ENCODE results near the gene PHF2. TPM values are rescaled to one million over a fixed set of nuclear protein-coding genes. Genes with fewer than 3 reads are reported as not detected.

PHF2 gene
- total RNA-seq, 2 experiments from 2014 or later = 16.0 to 16.5 TPM

DNA sequence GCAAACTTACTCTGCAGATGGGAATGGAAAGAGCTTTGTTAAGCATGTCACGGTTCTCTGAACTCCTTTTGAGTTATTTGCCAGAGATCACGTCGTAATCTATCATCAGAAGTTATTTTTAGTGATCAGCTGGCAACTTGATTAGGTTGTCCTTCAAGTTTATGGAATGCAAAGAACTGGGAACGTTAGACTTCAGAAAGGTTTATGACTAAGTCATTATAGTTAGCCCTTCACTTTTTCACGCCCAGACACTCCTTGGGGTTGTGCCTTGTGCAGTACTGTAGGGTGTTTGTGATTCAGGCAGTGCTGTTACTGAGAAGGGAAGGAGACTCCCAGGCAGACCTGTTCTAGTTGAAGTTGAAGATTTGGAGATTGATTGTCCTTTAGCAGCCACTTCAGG lies 26.8 kb upstream of the PHF2 start:
- H3K9me3 Mint-ChIP-seq (ENCODE audit: low read depth) = no peaks in the 10 kb centered on the region
- H3K36me3 Mint-ChIP-seq (ENCODE audit: low read depth) = peaks cover 26% of the 10 kb centered on the region
- CTCF ChIA-PET = interaction anchor here (0.6 to 1.0 kb wide), 2 partner anchors 17 to 52 kb away, joined by 3 read pairs; no protein-coding TSS in a partner anchor
- no peaks in the 10 kb centered on the region for H3K27me3 Mint-ChIP-seq
- no peak for DNase-seq
- intact Hi-C loops (cut with DNase I, micrococcal nuclease) = no loop called here
- no peak overlapping the region for H3K27ac Mint-ChIP-seq
- H3K4me1 Mint-ChIP-seq = no peaks in the 10 kb centered on the region
- no peak for ATAC-seq
- POLR2A ChIA-PET = no interaction called here
- no peak overlapping the region for H3K4me3 Mint-ChIP-seq

DNA sequence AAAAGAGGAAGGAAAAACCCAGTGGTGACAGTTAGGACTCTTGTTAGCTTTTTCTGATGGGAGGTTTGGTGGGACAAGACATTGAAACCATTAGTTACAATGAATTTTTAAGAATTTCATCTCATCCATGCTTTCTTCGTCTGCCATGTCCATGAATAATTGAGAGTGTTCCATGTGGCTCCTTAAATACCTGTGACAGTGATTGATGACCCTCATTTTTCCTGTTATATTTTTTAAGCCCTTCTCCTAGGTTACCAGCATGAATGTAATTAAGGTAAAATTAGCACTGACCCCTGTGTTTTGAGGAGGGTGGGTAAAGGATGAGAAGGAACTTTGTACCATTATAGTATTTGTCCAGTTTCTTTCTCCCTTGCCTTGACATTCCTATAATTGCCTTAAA lies 23.5 kb upstream of the PHF2 start:
- no peak for DNase-seq
- Mint-ChIP-seq H3K27ac (no peak overlapping the region), H3K4me3 (no peak overlapping the region), H3K36me3 (ENCODE audit: low read depth) (peaks cover 35% of the 10 kb centered on the region), H3K4me1 (no peaks in the 10 kb centered on the region), H3K27me3 (no peaks in the 10 kb centered on the region), H3K9me3 (ENCODE audit: low read depth) (no peaks in the 10 kb centered on the region)
- ATAC-seq = no peak
- intact Hi-C loops (cut with DNase I, micrococcal nuclease) = no loop called here
- CTCF ChIA-PET = interaction anchor here (0.6 to 1.7 kb wide), 2 partner anchors 9 to 14 kb away, joined by 3 to 10 read pairs; no protein-coding TSS in a partner anchor
- POLR2A ChIA-PET = no interaction called here

DNA sequence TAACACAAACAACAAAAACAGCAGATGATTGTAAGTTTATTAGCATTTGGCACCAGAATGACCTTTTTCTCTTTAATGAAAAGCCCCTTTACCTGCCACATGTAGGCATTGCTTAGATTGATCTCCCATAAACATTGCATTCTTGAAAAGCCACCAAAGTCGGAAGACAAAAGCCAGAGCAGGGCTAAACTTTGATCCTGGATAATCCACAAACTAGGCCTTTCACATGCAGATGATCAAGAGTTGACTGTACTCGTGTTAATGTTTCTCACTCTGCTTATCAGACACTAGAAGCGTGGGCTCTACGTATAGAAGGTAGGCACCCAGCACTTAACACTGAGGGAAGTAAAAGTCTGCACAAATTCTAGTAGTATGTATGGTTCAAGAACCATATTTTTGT lies 21.0 kb upstream of the PHF2 start:
- Mint-ChIP-seq H3K36me3 (ENCODE audit: low read depth) (peaks cover 41% of the 10 kb centered on the region), H3K4me3 (no peak overlapping the region), H3K9me3 (ENCODE audit: low read depth) (no peaks in the 10 kb centered on the region), H3K27ac (no peak overlapping the region), H3K4me1 (no peaks in the 10 kb centered on the region), H3K27me3 (no peaks in the 10 kb centered on the region)
- ATAC-seq (no peak), DNase-seq (no peak)
- CTCF ChIA-PET = no interaction called here
- POLR2A ChIA-PET = no interaction called here
- intact Hi-C loops (cut with DNase I, micrococcal nuclease) = no loop called here

DNA sequence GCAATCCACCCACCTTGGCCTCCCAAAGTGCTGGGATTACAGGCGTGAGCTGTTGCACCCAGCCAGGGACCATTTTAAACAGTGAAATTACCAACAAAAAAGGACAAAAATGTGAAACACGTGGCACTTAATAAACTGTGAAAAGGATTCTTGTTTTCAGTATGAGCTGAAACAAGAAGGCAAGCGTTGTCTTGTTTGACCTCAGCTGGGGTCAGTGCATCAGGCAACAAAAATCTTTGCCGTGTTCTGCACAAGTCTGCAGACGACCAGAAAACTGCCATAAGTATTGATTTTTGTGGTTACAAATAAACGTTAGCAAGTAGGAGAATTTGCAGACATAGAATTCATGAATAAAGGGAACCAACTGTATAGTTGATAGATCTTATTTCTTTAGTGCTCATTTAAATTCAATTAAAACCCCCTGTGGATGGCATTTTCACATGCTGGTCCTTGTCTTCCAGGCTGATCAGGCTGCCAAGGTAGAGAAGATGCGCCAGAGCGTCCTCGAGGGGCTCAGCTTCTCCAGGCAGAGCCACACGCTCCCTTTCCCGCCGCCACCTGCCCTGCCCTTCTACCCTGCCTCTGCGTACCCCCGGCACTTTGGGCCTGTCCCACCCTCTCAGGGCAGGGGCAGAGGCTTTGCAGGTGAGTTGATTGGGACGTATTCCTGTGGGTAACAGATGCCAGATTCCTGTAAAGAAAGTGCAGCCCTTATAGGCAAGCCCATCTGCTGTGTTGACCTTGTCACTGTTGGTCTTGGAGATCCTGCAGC lies 18.8 kb upstream of the PHF2 start:
- H3K4me1 Mint-ChIP-seq = no peaks in the 10 kb centered on the region
- ChIA-PET CTCF (interaction anchor here (1.8 kb wide), 1 partner anchor 9 kb away, joined by 10 read pairs; no protein-coding TSS in a partner anchor), POLR2A (no interaction called here)
- ATAC-seq (no peak), DNase-seq (no peak)
- H3K27me3 Mint-ChIP-seq = no peaks in the 10 kb centered on the region
- no peak overlapping the region for H3K27ac Mint-ChIP-seq
- no peak overlapping the region for H3K4me3 Mint-ChIP-seq
- H3K36me3 Mint-ChIP-seq (ENCODE audit: low read depth) = peaks cover 35% of the 10 kb centered on the region
- no peaks in the 10 kb centered on the region for H3K9me3 Mint-ChIP-seq (ENCODE audit: low read depth)
- intact Hi-C loops (cut with DNase I, micrococcal nuclease) = no loop called here

DNA sequence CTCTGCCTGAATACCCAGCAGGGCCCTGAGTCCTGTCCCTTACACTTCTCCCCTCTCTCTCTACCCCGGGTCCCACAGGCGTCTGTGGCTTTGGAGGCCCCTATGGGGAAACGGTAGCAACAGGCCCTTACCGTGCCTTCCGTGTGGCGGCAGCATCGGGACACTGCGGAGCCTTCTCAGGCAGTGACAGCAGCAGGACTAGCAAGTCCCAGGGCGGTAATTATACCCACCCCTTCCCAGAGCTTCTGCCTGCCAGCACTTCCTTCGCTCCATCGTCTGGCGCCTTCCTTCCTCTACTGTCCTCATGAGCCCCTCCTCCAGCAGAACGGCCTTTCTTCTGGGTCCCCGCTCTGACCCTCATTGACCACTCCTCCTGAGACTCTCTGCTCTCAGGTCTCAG lies 17.9 kb upstream of the PHF2 start:
- DNase-seq (no peak), ATAC-seq (no peak)
- ChIA-PET CTCF (no interaction called here), POLR2A (no interaction called here)
- Mint-ChIP-seq H3K36me3 (ENCODE audit: low read depth) (peaks cover 39% of the 10 kb centered on the region), H3K4me1 (no peaks in the 10 kb centered on the region), H3K4me3 (no peak overlapping the region), H3K27ac (no peak overlapping the region), H3K9me3 (ENCODE audit: low read depth) (no peaks in the 10 kb centered on the region), H3K27me3 (no peaks in the 10 kb centered on the region)
- intact Hi-C loops (cut with DNase I, micrococcal nuclease) = no loop called here

DNA sequence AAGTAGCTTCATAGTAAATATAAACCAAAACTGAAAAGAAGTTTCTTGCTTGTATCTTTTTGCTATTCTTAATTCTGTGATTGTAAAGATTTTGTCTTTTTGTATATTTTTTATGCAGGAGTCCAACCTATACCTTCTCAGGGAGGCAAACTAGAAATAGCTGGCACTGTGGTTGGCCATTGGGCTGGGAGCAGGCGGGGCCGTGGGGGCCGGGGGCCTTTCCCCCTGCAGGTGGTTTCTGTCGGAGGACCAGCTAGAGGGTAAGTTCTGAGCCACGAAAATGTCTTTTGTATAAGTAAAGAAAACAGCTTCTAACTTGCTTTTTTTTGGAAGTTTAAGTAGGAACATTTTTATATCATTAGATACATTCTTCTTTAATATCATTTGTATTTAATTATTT lies 15.4 kb upstream of the PHF2 start:
- ChIA-PET POLR2A (no interaction called here), CTCF (interaction anchor here (0.6 to 1.9 kb wide), 3 partner anchors 9 to 453 kb away, joined by 3 to 10 read pairs (median 3); no protein-coding TSS in a partner anchor)
- Mint-ChIP-seq H3K36me3 (ENCODE audit: low read depth) (peaks cover 44% of the 10 kb centered on the region), H3K4me3 (no peak overlapping the region), H3K4me1 (peaks cover 14% of the 10 kb centered on the region), H3K9me3 (ENCODE audit: low read depth) (no peaks in the 10 kb centered on the region), H3K27me3 (no peaks in the 10 kb centered on the region), H3K27ac (no peak overlapping the region)
- intact Hi-C loops (cut with DNase I, micrococcal nuclease) = no loop called here
- DNase-seq (no peak), ATAC-seq (no peak)

DNA sequence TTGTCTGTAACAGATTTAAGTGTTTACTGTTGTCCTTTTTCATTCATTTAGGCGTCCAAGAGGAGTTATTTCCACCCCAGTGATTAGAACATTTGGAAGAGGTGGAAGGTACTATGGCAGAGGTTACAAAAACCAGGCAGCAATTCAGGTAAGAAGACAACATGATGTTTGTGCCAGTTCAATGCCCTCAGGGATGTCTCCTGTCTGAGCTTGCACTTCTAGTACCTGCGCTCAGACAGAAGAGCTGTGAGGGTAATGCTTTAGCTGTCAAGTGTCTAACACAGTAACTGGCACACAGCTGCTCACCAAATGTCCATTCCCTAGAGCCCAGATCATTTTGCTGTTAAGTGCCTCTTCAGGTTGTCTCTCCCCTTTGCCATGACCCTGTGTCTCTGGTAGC lies 14.2 kb upstream of the PHF2 start:
- ChIA-PET POLR2A (no interaction called here), CTCF (interaction anchor here (0.7 to 1.9 kb wide), 2 partner anchors 10 to 12 kb away, joined by 3 to 10 read pairs; no protein-coding TSS in a partner anchor)
- Mint-ChIP-seq H3K4me1 (peaks cover 17% of the 10 kb centered on the region), H3K36me3 (ENCODE audit: low read depth) (peaks cover 38% of the 10 kb centered on the region), H3K9me3 (ENCODE audit: low read depth) (no peaks in the 10 kb centered on the region), H3K4me3 (no peak overlapping the region), H3K27me3 (no peaks in the 10 kb centered on the region), H3K27ac (no peak overlapping the region)
- intact Hi-C loops (cut with DNase I, micrococcal nuclease) = no loop called here
- ATAC-seq (no peak), DNase-seq (no peak)

DNA sequence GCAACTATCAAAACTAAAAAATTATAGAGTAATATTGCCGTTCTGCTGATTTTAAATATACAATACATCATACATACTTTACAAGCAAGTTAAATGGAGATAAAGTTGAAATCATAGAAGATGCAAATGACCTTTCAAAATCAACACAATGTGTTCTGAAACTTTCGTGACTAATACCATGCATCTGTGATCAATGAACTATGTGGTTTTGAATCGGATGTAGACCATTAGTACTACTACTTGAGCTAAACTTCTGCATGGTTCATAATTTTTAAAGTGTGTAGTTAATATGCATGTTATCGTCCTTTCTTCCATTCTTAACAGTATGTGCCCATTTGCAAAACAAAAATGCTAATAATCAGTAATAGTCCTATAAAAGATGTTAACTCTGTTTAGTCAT lies 11.3 kb upstream of the PHF2 start:
- Mint-ChIP-seq H3K36me3 (ENCODE audit: low read depth) (peaks cover 23% of the 10 kb centered on the region), H3K9me3 (ENCODE audit: low read depth) (no peaks in the 10 kb centered on the region), H3K27ac (no peak overlapping the region), H3K4me3 (no peak overlapping the region), H3K4me1 (peaks cover 24% of the 10 kb centered on the region), H3K27me3 (no peaks in the 10 kb centered on the region)
- ChIA-PET POLR2A (no interaction called here), CTCF (interaction anchor here (0.5 to 3.0 kb wide), 10 partner anchors 8 to 500 kb away, joined by 3 to 11 read pairs (median 4); partner anchors contain the start of gene FAM120AOS)
- DNase-seq = no peak
- intact Hi-C loops (cut with DNase I, micrococcal nuclease) = loop anchor here (5.0 kb wide), 4 partner anchors 113 to 692 kb away; partner anchors contain the start of genes FAM120A (in 1 of the 2), FAM120AOS (in 1 of the 2), ZNF169 (in 1 of the 2) and ZNF484 (in 1 of the 2)
- ATAC-seq = no peak

DNA sequence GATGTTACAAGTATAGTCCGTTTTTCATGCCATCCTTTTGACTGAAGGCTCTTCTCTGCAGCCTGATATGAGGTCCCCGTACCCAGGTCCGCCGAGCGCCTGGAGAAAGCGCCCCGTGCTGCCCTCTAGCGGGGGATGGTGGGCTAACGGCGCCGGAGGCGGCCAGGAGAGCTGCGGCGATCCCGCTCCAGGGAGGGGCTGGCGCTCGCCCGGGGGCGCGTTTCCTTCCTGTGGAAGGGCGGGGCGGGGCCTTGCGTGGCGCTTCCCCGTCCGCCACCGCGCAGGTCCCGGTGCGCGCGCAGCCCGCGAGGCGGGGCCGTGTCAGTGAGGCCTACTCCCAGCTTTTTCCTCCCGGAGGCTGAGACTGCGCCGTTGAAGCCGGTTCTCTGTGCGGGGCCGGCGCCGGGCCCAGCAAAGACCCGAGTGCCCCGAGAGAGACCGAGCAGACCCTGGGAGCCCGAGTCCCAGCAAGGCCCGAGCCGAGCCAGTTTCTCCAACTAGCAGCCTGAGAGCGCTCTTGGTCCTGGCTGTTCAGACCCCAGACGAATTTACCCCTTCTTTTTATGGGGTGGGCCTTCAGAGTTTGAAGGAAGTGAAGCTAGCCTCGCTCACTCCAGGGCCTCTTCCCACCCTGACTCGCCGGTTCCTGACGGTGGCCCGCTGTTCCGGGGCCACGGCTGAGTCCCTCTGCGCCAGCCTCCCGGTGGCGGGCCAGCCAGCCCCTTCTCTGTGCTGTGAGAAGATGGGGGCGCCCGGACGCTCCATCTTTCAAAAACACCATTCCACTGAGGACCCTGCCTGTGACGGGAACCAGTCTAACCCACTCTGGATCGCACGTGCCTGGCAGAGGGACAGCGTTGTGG lies 9.7 kb upstream of the PHF2 start:
- Mint-ChIP-seq H3K4me3 (peak overlapping the region; percentile 83), H3K9me3 (ENCODE audit: low read depth) (peaks cover 3% of the 10 kb centered on the region), H3K27me3 (no peaks in the 10 kb centered on the region), H3K27ac (peak overlapping the region; percentile 89), H3K4me1 (peaks cover 24% of the 10 kb centered on the region), H3K36me3 (ENCODE audit: low read depth) (peaks cover 25% of the 10 kb centered on the region)
- POLR2A ChIA-PET = interaction anchor here (0.7 to 1.3 kb wide), 4 partner anchors 9 to 113 kb away, joined by 3 to 6 read pairs (median 4); partner anchors contain the start of gene FAM120AOS
- DNase-seq (peak; percentile 99), ATAC-seq (peak; percentile 98)
- CTCF ChIA-PET = interaction anchor here (0.5 to 3.0 kb wide), 32 partner anchors 8 to 902 kb away, joined by 3 to 11 read pairs (median 4); partner anchors contain the start of genes FAM120AOS and PHF2
- intact Hi-C loops (cut with DNase I, micrococcal nuclease) = loop anchor here (1.0 to 5.0 kb wide), 16 partner anchors 9 to 801 kb away; partner anchors contain the start of genes FAM120A (in 2 of the 2), CARD19 (in 1 of the 2), FAM120AOS (in 1 of the 2) and NINJ1 (in 1 of the 2)

DNA sequence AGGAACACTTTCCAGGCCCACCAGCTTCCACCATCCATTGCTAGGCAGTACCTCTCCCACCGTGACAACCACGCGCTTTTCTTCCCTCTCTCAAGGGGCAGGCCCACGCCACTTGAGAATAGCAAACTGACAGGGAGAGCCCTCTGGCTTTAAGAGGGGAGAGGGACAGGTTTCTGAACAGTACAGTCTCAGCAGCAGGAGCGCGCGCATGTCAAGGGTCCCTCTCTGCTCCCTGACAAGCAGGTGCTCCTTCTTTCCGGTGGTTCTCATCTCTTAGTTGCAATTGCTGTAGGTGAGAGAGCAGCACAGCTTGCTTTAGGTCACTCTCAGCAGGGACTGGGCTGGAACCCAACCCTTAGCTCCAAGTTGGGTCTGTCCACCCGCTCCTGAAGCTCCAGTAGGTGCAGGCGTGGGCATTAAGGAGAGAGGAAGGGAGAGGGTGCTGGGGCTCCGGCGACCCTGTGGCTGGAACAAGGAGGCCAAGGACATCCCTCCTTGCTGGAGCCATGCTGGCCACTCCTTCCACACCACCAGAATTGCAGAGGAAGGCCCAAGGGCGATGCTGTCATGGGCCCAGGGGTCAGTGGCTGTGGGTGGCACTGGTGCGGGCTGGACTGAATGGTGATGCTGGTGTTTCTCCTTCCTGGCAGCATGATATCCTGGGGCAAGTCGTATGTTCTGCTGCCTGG lies 9.0 kb upstream of the PHF2 start:
- Mint-ChIP-seq H3K4me1 (peaks cover 24% of the 10 kb centered on the region), H3K4me3 (peak overlapping the region; percentile 83), H3K9me3 (ENCODE audit: low read depth) (peaks cover 3% of the 10 kb centered on the region), H3K36me3 (ENCODE audit: low read depth) (peaks cover 19% of the 10 kb centered on the region), H3K27me3 (no peaks in the 10 kb centered on the region), H3K27ac (peak overlapping the region; percentile 89)
- intact Hi-C loops (cut with DNase I, micrococcal nuclease) = loop anchor here (2.0 to 5.0 kb wide), 6 partner anchors 115 to 690 kb away; partner anchors contain the start of genes FAM120A (in 1 of the 2), FAM120AOS (in 1 of the 2), ZNF169 (in 1 of the 2) and ZNF484 (in 1 of the 2)
- peak; percentile 30 for DNase-seq
- ChIA-PET CTCF (interaction anchor here (0.7 to 3.0 kb wide), 9 partner anchors 16 to 460 kb away, joined by 3 to 11 read pairs (median 4); partner anchors contain the start of gene FAM120AOS), POLR2A (interaction anchor here (1.3 kb wide), 1 partner anchor 8 kb away, joined by 5 read pairs; no protein-coding TSS in a partner anchor)
- ATAC-seq = no peak
